Stimulated activated CD4-positive, alpha-beta T cell treated with anti-CD3 and anti-CD28 coated beads, Interleukin-1b, Interleukin-23, amount 100 ng/mL, for 1 hour (primary cell): ENCODE results near the gene NAA80.
"Not testable (repeated sequence)": the region's sequence is repeated elsewhere in the genome, so short reads cannot be mapped to it uniquely, and the experiment has no call there.

Source experiments
- DNase-seq, 2 donors: peaks; one replicate each; pipeline ENCODE4 v3.0.0-alpha.2; 2020; ENCODE audit warnings: low read depth in 2 of 2

The NAA80 gene

DNA sequence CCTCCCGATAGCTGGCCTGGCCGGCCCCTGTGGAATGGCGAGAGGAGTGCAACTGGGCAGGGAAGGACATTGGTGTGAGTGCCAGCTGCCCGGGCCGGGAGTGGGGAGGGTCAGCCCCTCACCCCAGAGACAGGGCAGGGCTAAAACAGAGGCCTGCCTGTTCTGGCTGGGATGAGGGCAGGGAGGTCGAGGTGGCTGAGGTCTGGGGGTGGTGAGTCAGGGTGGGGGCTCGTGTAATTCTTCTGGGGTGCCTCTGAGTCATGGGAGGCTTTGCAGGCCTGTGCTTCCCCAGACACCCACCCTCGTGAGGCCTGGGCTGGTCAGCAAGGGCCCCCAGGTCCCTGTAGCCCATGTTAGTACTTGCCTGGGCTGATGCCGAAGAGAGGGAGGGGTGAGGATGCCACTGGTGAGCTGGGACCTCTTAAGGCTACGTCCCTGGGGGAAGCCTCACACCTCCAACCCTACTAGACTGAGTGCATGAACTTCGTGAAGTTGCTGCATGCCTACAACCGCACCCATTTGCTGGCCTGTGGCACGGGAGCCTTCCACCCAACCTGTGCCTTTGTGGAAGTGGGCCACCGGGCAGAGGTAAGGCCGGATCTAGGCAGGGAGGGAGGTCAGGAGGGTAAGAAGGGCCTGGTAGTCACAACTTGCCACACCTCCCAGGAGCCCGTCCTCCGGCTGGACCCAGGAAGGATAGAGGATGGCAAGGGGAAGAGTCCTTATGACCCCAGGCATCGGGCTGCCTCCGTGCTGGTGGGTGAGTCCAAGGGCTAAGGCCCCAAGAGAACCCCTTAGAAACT, 28.6 kb downstream of the NAA80 start:
- no peak for DNase-seq

- DNase-seq = no peak
Observed at GRCh38 chr3:50269977-50270413, 29.2 kb downstream of the NAA80 start.

- DNase-seq = no peak
Observed at GRCh38 chr3:50269460-50269859, 29.7 kb downstream of the NAA80 start.

DNA sequence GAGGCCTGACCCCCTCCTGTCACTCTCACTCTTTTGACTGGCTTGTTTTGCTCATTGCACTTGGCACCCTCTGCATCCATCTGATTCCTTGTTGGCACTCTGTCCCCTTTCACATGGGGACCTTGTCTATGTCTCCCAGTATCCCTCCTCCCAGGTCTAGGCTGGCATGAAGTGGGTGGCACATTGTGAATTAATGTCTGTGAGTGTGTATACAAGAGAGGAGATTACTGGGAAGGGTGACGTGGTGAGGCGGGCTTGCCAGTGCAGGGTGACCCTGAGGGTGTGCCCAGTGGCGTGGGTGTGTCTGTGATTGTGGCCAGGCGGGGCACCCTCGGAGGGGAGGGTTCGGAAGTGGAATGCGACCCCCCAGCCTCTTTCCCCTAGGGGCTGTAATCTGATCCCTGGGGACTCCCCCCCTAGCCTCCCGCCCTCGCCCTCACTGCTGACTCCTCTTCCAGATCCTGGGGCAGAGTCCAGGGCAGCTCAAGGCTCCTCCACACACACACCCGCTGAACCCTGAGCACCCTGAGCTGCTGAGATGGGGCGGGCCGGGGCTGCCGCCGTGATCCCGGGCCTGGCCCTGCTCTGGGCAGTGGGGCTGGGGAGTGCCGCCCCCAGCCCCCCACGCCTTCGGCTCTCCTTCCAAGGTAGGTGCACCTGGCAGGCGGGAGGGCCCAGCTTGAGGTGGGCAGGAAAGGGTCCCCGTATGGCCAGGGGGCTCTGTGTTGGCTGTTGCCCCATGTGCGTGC, 30.3 kb downstream of the NAA80 start, which contains the start of gene SEMA3B:
TSS of gene SEMA3B (plus strand) at position 445 of the 749 bp plus-strand sequence. CDS start at position 539, 94 bp downstream.
- DNase-seq = no peak

GRCh38 chr3:50268276-50268675, 30.9 kb downstream of the NAA80 start:
- DNase-seq = no peak

- no peak for DNase-seq
Observed at GRCh38 chr3:50267280-50267913, 31.8 kb downstream of the NAA80 start.

GRCh38 chr3:50266836-50267235, 32.4 kb downstream of the NAA80 start:
- DNase-seq = no peak

- no peak for DNase-seq
Observed at GRCh38 chr3:50266017-50266416, 33.2 kb downstream of the NAA80 start.

GRCh38 chr3:50265571-50265970, 33.6 kb downstream of the NAA80 start:
- no peak for DNase-seq

DNA sequence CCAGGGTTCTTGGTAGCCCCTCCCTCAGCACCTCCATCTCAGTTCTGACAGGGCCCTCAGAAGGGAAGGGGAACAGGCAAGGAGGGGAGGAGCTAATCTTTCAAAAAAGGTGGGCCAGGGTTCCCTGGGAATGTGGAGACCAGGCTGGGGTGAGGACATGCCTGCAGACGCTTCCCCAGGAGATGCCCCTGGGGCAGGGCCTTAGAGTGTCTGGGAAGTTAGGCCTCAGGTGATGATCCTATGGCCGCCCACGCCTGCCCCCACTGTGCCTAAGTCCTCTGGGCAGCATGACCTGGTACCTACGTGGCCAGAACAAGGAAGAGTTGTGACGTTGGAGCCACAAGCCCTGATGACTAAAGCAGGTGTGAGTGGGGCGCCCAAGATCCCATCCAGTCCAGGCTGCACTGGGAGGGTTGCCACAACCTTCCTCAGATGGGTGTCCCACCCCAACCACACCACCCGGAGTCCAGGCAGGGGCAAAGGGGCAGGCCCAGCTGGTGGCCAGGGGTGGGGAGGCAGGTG, 34.2 kb downstream of the NAA80 start:
- DNase-seq = no peak

GRCh38 chr3:50264383-50264963, 34.7 kb downstream of the NAA80 start:
- DNase-seq = no peak

- no peak for DNase-seq
Observed at GRCh38 chr3:50263478-50264382, 35.5 kb downstream of the NAA80 start.

- no peak for DNase-seq
Observed at GRCh38 chr3:50262778-50263177, 36.4 kb downstream of the NAA80 start.

DNA sequence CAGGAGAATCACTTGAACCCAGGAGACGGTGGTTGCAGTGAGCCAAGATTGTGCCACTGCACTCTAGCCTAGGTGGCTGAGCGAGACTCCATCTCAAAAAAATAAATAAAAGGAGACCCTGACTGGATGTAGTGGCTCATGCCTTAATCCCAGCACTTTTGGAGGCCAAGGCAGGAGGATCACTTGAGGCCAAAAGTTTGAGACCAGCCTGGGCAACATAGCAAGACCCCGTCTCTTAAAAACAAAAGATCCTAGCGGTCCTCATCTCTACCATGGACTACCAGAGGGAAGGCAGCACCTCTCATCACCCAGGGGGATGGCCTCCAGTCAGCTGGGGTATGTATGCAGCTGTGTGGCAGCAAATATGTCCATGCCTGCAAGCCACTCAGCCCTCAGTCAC, 37.0 kb downstream of the NAA80 start:
- not testable (repeated sequence) for DNase-seq

- DNase-seq = no peak
Observed at GRCh38 chr3:50261505-50261904, 37.7 kb downstream of the NAA80 start.

DNA sequence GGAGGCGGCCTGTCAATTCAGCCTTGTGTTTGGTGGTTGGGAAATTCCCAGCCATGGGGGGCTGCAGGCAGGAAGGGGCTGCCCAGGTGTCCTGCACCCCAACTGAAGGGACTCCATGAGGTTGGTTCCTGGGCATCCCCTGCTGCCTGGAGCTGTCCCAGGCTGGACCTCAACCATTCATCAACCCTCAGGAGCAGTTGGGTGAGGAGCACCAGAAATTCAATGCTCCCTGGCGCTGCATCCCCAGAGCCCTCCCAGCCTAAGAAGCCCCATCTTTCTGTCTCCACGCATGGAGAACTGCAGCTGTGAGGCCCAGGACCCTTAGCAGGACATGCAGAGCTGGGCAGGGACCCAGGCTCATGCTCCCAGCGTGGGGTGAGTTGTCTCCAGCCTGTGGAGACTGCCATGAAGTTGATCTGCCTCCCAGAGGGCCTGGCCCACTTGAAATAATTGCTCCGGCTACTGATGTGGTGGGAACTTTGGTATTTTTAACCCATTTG, 38.2 kb downstream of the NAA80 start:
- DNase-seq = no peak

- peak; percentile 43 to 70 for DNase-seq
Observed at GRCh38 chr3:50260027-50260941, 38.9 kb downstream of the NAA80 start.

- DNase-seq = no peak
Observed at GRCh38 chr3:50259432-50260026, 39.7 kb downstream of the NAA80 start.

GRCh38 chr3:50258979-50259378, 40.2 kb downstream of the NAA80 start:
- no peak for DNase-seq
